ENCODE results near the gene GPALPP1.
A peak's percentile ranks its signal among the peaks of the same experiment; 100 is the strongest.

Gene GPALPP1

DNA sequence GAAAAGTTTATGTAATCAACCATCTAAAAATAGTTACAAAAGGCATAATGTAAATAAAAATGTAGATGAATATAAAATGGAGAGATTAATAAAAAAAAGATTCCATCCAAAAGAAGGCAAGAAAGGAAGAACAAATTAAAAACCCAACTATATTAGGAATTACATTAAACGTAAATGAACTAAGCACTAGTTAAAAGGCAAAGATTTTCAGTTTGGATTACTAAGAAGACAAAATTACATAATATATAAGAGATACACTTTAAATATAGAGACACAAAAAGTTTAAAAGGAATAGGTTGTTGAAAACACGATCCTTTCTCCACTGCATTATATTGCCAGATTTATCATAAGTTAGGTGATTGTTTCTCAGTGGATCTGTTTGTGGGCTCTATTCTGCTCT is 27.3 kb upstream of the GPALPP1 start:
- TF ChIP-seq CTCF (conservative IDR thresholded peaks at IDR 0.05; ENCODE audit: low read depth), result no peak
- ChIA-PET CTCF (no interaction called here), POLR2A (ENCODE audit: low non-redundant PET) (no interaction called here)
- DNase-seq (ENCODE audit: low spot score), result no peak
- no peak overlapping the region for H3K27ac ChIP-seq

DNA sequence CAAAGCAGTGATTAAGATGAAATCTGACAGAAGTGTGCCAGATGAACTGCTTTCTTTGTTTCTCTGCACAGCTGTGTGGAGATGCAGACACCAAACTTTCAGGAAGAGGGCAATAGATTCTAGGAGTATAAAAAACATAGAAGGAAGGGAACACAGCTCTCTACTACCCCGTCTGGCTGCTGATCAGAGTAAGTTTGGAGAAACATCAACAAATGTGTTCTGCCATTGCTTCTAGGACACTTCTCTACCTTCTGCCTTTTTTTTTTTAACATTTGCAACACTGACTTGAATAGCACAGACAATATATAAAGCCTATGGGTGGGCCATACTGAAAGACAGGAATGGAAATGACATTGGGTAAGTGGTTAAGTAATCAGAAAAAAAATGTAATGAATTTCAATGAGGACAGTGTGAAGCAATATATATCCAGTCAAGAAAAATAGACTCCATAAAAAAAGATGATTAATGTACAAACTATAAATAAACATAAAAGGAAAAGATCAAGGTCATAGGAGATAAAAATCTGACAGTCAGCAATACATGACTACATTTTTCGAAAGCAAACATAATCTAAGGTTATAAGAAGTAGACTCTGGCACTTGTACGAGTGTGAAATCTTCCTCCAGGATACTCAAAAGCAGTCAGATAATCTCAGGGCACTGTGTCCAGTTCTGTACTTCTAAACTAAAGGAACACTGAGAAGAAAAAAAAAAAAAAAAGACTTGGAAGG is 21.5 kb upstream of the GPALPP1 start:
- H3K27ac ChIP-seq, result no peak overlapping the region
- ChIA-PET CTCF (interaction anchor here (0.6 kb wide), 2 partner anchors 43 to 1628 kb away, joined by 3 read pairs; no protein-coding TSS in a partner anchor), POLR2A (ENCODE audit: low non-redundant PET) (no interaction called here)
- DNase-seq (ENCODE audit: low spot score), result no peak
- no peak for TF ChIP-seq CTCF (conservative IDR thresholded peaks at IDR 0.05; ENCODE audit: low read depth)

DNA sequence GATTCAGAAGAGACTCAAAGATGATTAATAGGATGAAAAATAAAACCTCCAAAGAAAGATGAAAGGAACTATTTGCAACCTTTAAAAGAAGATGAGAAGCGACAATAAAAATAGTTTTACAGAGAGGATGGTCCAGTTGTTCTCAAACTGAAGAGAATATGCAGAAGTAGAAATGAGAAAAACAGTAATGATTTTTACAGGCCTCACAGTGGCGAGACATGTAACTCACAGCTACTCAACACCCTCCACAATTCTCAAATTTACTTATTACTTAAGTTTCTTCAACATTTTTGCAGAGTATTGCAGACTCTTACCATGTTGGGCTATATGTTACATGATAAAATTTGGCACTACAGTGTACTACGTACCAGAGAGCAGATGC is 20.9 kb upstream of the GPALPP1 start:
- H3K27ac ChIP-seq, result no peak overlapping the region
- ChIA-PET POLR2A (ENCODE audit: low non-redundant PET) (no interaction called here), CTCF (interaction anchor here (0.6 kb wide), 1 partner anchor 1627 kb away, joined by 3 read pairs; no protein-coding TSS in a partner anchor)
- no peak for DNase-seq (ENCODE audit: low spot score)
- TF ChIP-seq CTCF (conservative IDR thresholded peaks at IDR 0.05; ENCODE audit: low read depth), result no peak

- H3K27ac ChIP-seq, result no peak overlapping the region
- CTCF ChIA-PET, result interaction anchor here (0.6 to 1.0 kb wide), 5 partner anchors 11 to 277 kb away, joined by 3 to 6 read pairs (median 3); no protein-coding TSS in a partner anchor
- TF ChIP-seq CTCF (conservative IDR thresholded peaks at IDR 0.05; ENCODE audit: low read depth), result peak; percentile 87
- POLR2A ChIA-PET (ENCODE audit: low non-redundant PET), result no interaction called here
- DNase-seq (ENCODE audit: low spot score), result peak; percentile 53
Observed at GRCh38 chr13:44969551-44970484, 19.5 kb upstream of the GPALPP1 start.

DNA sequence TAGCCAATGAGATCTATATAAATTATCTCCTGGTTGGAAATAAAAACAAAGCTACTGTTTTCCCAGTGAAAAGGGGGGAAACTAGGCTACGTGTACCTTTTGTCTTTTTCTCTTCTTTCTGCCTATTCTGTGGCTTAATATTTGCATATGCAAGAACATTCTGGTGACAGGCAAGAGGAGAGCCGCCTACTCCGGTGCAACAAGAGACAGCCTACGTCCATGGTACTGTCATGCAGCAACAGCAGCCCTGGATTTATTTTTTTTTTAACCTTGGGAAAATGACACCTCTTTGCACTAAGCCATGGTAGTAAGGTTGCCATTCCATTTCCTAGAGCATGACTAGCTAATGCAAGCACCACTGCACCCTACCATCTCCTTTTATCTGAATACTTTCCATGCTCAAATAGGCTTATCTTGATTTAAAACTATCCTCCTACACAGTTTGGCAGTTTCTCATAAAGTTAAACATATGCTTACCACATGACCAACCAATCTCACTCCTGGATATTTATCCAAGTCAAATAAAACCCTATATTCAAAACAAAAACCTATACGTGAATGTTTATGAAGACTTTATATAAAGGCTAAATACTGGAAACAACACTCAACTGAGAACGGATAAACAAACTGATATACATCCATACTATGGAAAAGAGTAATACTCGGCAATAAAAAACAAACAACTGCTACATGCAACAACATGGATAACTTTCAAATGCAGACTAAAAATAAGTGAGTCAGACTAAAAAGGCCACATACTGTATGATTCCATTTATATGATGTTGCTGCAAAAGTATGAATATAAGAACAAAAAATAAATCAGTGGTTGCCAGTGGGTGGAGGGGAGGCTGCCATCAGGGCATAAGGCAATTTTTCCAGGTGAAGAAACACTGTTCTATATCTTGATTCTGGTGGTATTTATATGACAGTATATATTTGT is 17.4 kb upstream of the GPALPP1 start:
- no peak overlapping the region for H3K27ac ChIP-seq
- ChIA-PET POLR2A (ENCODE audit: low non-redundant PET) (no interaction called here), CTCF (no interaction called here)
- no peak for TF ChIP-seq CTCF (conservative IDR thresholded peaks at IDR 0.05; ENCODE audit: low read depth)
- no peak for DNase-seq (ENCODE audit: low spot score)

Measured in RWPE1 (cell line).